ENCODE data around the gene NUP155. TPM values are rescaled to one million over a fixed set of nuclear protein-coding genes. Genes with fewer than 3 reads are reported as not detected.
A peak's percentile ranks its signal among the peaks of the same experiment; 100 is the strongest.

The NUP155 gene
- total RNA-seq, 8 experiments from 2014 or later = 21.2 to 46.8 (median 25.7) TPM

- no peak overlapping the region for H3K4me3 ChIP-seq
- H3K4me1 ChIP-seq (replicated peaks in 1 of 2) = no peaks in the 10 kb centered on the region
- ATAC-seq (replicated peaks in 6 of 8) = peak in 2 of 8 experiments; percentile 36 to 95
- H3K27ac ChIP-seq = no peak overlapping the region
- in situ Hi-C loops (cut with MboI; ENCODE audit: low pct_unique_long_range_greater_than_20kb in 2 of 9, low sequenced_read_pairs in 9 of 9, unreplicated experiment in 9 of 9) = no loop called here
- WGBS, 10 experiments = 73 to 100% (median 92%) methylated on average over 2 to 4 of the region's 4 CpGs; no CpG with 5 or more reads in 1 of the 10 experiments
Observed at GRCh38 chr5:37255774-37256358, 115.0 kb downstream of the NUP155 start.

- no peak overlapping the region for H3K27ac ChIP-seq
- no peak overlapping the region for H3K4me3 ChIP-seq
- 60 to 100% (median 100%) methylated on average over 1 of the region's 1 CpG; no CpG with 5 or more reads in 4 of the 10 experiments for WGBS, 10 experiments
- peaks cover 0 to 3% of the 10 kb centered on the region in 2 donors for H3K4me1 ChIP-seq (replicated peaks in 1 of 2)
- in situ Hi-C loops (cut with MboI; ENCODE audit: low pct_unique_long_range_greater_than_20kb in 2 of 9, low sequenced_read_pairs in 9 of 9, unreplicated experiment in 9 of 9) = no loop called here
- no peak for ATAC-seq (replicated peaks in 6 of 8)
Observed at GRCh38 chr5:37254581-37254980, 116.3 kb downstream of the NUP155 start.

DNA sequence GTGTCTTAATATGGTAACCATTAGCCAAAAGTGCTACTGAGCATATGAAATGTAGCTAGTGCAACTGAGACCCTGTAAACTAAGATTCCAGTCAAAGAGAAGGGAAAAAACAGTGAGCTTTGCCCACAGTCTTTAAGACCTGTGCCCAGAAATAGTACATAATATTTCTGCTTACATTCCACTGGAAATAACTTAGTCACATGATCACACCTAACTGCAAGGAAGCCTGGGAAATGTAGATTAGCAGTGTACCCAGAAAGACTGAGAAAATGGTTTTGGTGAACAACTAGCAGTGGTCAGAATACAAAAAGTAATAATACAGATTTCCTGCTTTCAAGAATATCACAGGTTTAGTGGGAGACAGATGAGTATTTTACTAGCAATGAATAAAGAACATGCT, 119.2 kb downstream of the NUP155 start:
- ATAC-seq (replicated peaks in 6 of 8) = no peak
- in situ Hi-C loops (cut with MboI; ENCODE audit: low pct_unique_long_range_greater_than_20kb in 2 of 9, low sequenced_read_pairs in 9 of 9, unreplicated experiment in 9 of 9) = no loop called here
- Histone ChIP-seq H3K27ac (no peak overlapping the region), H3K4me1 (replicated peaks in 1 of 2) (peaks cover 6 to 11% of the 10 kb centered on the region in 2 donors), H3K4me3 (no peak overlapping the region)

- Histone ChIP-seq H3K4me1 (replicated peaks in 1 of 2) (peaks cover 6 to 11% of the 10 kb centered on the region in 2 donors), H3K27ac (no peak overlapping the region), H3K4me3 (peak overlapping the region; percentile 60 to 92 (median 89))
- ATAC-seq (replicated peaks in 6 of 8) = no peak
- in situ Hi-C loops (cut with MboI; ENCODE audit: low pct_unique_long_range_greater_than_20kb in 2 of 9, low sequenced_read_pairs in 9 of 9, unreplicated experiment in 9 of 9) = no loop called here
- 51 to 100% (median 84%) methylated on average over 1 to 8 of the region's 10 CpGs; no CpG with 5 or more reads in 3 of the 10 experiments for WGBS, 10 experiments
Observed at GRCh38 chr5:37249815-37250164, 121.1 kb downstream of the NUP155 start.

DNA sequence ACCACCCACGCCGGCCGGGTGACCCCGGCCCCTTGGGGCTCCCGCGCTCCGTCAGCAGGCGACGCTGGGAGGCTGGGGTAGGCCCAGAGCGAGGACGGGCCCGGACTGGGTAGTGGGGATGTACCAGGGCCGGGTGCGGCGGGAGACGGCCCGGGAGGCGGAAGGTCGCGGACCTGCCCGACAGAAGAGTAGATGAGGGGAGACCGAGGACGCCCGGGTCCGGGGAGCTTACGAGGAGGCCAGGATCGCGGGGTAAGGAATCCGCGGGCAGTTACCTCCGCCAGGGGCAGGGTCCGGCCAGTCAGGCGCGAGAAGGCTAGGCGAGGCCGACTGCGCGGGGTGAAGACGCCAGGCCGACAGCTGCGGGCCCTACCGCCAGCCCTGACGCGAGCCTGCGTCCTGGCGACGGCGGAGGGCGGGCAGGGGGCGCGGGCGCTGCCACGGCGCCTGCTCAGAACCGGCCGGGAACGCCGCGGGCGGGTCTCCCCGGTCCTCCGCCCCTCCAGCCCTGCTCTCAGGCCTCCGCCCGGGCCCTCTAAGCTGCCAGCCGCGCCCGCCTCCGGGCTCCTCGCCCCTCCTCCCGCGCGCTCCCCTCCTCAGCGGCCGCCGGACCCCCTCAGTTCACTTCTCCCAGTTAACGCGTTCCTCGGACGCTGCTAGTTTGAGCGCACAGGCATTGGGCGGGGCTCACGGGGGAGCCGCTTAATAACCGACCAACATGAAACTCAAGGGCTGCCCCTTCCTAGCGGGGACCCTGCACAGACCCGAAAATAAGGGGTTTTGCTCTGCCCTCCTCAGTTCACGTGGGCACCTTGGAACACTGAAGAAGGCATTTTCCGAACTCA, 121.7 kb downstream of the NUP155 start, which contains the start of gene CPLANE1:
CPLANE1 (minus strand) TSS at position 407 of the 845 bp plus-strand sequence. CDS start 1,678 bp downstream, outside the sequence.
- 0 to 60% (median 14%) methylated on average over 1 to 19 of the region's 88 CpGs; no CpG with 5 or more reads in 4 of the 10 experiments for WGBS, 10 experiments
- in situ Hi-C loops (cut with MboI; ENCODE audit: low pct_unique_long_range_greater_than_20kb in 2 of 9, low sequenced_read_pairs in 9 of 9, unreplicated experiment in 9 of 9) = no loop called here
- peak; percentile 89 to 97 (median 95) for ATAC-seq (replicated peaks in 6 of 8)
- Histone ChIP-seq H3K4me3 (peak within 1 kb of the TSS; percentile 60 to 92 (median 89)), H3K4me1 (replicated peaks in 1 of 2) (peaks cover 6 to 11% of the 10 kb centered on the region in 2 donors), H3K27ac (peak within 1 kb of the TSS; percentile 86 to 90)

- 0 to 28% (median 11%) methylated on average over 1 to 16 of the region's 19 CpGs for WGBS, 10 experiments
- Histone ChIP-seq H3K4me3 (peak overlapping the region; percentile 60 to 92 (median 89)), H3K27ac (peak overlapping the region; percentile 86 to 90), H3K4me1 (replicated peaks in 1 of 2) (peaks cover 6 to 11% of the 10 kb centered on the region in 2 donors)
- peak in 2 of 8 experiments; percentile 5 for ATAC-seq (replicated peaks in 6 of 8)
- in situ Hi-C loops (cut with MboI; ENCODE audit: low pct_unique_long_range_greater_than_20kb in 2 of 9, low sequenced_read_pairs in 9 of 9, unreplicated experiment in 9 of 9) = no loop called here
Observed at GRCh38 chr5:37248421-37248969, 122.4 kb downstream of the NUP155 start.

DNA sequence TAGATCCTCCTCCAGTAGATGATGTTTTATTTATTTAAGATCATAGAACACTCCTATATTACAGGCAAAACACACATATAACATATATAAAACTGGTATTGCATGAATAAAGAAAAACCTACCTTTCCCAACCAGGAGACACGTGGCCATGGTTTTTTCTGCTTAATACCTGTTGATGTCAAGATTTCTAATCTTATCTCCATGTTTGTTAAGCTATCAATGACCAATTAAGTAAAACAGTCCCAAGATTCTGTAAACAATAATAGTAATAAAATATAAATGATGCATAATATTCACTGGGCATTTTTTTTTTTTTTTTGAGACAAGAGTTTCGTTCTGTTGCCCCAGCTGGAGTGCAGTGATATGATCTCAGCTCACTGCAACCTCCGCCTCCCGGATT, 123.4 kb downstream of the NUP155 start:
- no peak overlapping the region for H3K4me3 ChIP-seq
- no peak for ATAC-seq (replicated peaks in 6 of 8)
- H3K27ac ChIP-seq = no peak overlapping the region
- WGBS, 10 experiments = 78 to 100% (median 92%) methylated on average over 1 to 4 of the region's 4 CpGs; no CpG with 5 or more reads in 1 of the 10 experiments
- peaks cover 6 to 11% of the 10 kb centered on the region in 2 donors for H3K4me1 ChIP-seq (replicated peaks in 1 of 2)
- in situ Hi-C loops (cut with MboI; ENCODE audit: low pct_unique_long_range_greater_than_20kb in 2 of 9, low sequenced_read_pairs in 9 of 9, unreplicated experiment in 9 of 9) = no loop called here

GRCh38 chr5:37247036-37247435, 123.9 kb downstream of the NUP155 start:
- H3K4me3 ChIP-seq = no peak overlapping the region
- H3K4me1 ChIP-seq (replicated peaks in 1 of 2) = peaks cover 6 to 11% of the 10 kb centered on the region in 2 donors
- in situ Hi-C loops (cut with MboI; ENCODE audit: low pct_unique_long_range_greater_than_20kb in 2 of 9, low sequenced_read_pairs in 9 of 9, unreplicated experiment in 9 of 9) = no loop called here
- H3K27ac ChIP-seq = no peak overlapping the region
- ATAC-seq (replicated peaks in 6 of 8) = no peak
- 38 to 100% (median 76%) methylated on average over 1 of the region's 1 CpG; no CpG with 5 or more reads in 2 of the 10 experiments for WGBS, 10 experiments

Other genes starting within 250 kb of the NUP155 start
- gene CPLANE1, start 121.7 kb downstream of the NUP155 start, total RNA-seq = 10 to 100 TPM; 11.1 to 38.5 (median 22.0) TPM
- gene WDR70, start 8.2 kb upstream of the NUP155 start, total RNA-seq = 10 to 100 TPM; 19.9 to 45.1 (median 28.1) TPM

Data from motor neuron (in vitro differentiated cells).